Activated CD4-positive, alpha-beta T cell treated with anti-CD3 and anti-CD28 coated beads, Interleukin-2, amount 50 U/mL, for 16 hours (primary cell): ENCODE data around the gene TAS2R8.
"Not testable (repeated sequence)": the region's sequence is repeated elsewhere in the genome, so short reads cannot be mapped to it uniquely, and the experiment has no call there.

ENCODE experiments used
- DNase-seq: peaks from one replicate; pipeline ENCODE4 v3.0.0-alpha.2; 2020

The TAS2R8 gene

GRCh38 chr12:10807186-10807585 lies at the start of gene TAS2R8:
TSS of gene TAS2R8 (minus strand) at chr12:10807286. CDS start at chr12:10806980, 306 bp downstream.
- DNase-seq = no peak

GRCh38 chr12:10855807-10856206 lies 48.7 kb upstream of the TAS2R8 start:
- no peak for DNase-seq

- DNase-seq = no peak
These were observed 46.7 kb upstream of the TAS2R8 start for GRCh38 chr12:10853776-10854175.

- no peak for DNase-seq
These were observed 44.3 kb upstream of the TAS2R8 start for GRCh38 chr12:10851243-10851858.

- peak; percentile 18 for DNase-seq
These were observed 42.4 kb upstream of the TAS2R8 start, which contains the start of gene PRR4 for GRCh38 chr12:10849425-10849878. TSS of gene PRR4 (minus strand) at chr12:10849475. CDS start at chr12:10849437, 38 bp downstream.

GRCh38 chr12:10847744-10848143 lies 40.7 kb upstream of the TAS2R8 start:
- no peak for DNase-seq

- DNase-seq = no peak
These were observed 35.8 kb upstream of the TAS2R8 start for GRCh38 chr12:10842862-10843261.

- no peak for DNase-seq
These were observed 31.4 kb upstream of the TAS2R8 start for GRCh38 chr12:10838461-10838860.

- no peak for DNase-seq
These were observed 22.9 kb upstream of the TAS2R8 start for GRCh38 chr12:10829994-10830393.

GRCh38 chr12:10826258-10826657 lies 19.2 kb upstream of the TAS2R8 start, which contains the start of gene TAS2R10:
TSS of gene TAS2R10 (minus strand) at chr12:10826358. CDS start at chr12:10826269, 89 bp downstream.
- no peak for DNase-seq

GRCh38 chr12:10824957-10825356 lies 17.9 kb upstream of the TAS2R8 start:
- no peak for DNase-seq

- no peak for DNase-seq
These were observed 4.9 kb upstream of the TAS2R8 start for GRCh38 chr12:10811883-10812536.

GRCh38 chr12:10810068-10810467 lies 3.0 kb upstream of the TAS2R8 start, which contains the start of gene TAS2R9:
TSS of gene TAS2R9 (minus strand) at chr12:10810168. CDS start at chr12:10810075, 93 bp downstream.
- DNase-seq = no peak

GRCh38 chr12:10802587-10802986 lies 4.5 kb downstream of the TAS2R8 start, which contains the start of gene TAS2R7:
TSS of gene TAS2R7 (minus strand) at chr12:10802627. CDS start at chr12:10802570, 57 bp downstream.
- DNase-seq = no peak

- DNase-seq = no peak
These were observed 5.3 kb downstream of the TAS2R8 start for GRCh38 chr12:10801741-10802140.

- no peak for DNase-seq
These were observed 12.9 kb downstream of the TAS2R8 start for GRCh38 chr12:10794222-10794621.

GRCh38 chr12:10791769-10792168 lies 15.3 kb downstream of the TAS2R8 start:
- not testable (repeated sequence) for DNase-seq

- DNase-seq = no peak
These were observed 23.8 kb downstream of the TAS2R8 start for GRCh38 chr12:10783252-10783651.

GRCh38 chr12:10779103-10779502 lies 28.0 kb downstream of the TAS2R8 start:
- DNase-seq = no peak

- peak; percentile 21 for DNase-seq
These were observed 35.9 kb downstream of the TAS2R8 start for GRCh38 chr12:10771132-10771733.

GRCh38 chr12:10759657-10760056 lies 47.4 kb downstream of the TAS2R8 start:
- DNase-seq = no peak

- DNase-seq = no peak
These were observed 50.9 kb downstream of the TAS2R8 start for GRCh38 chr12:10756194-10756593.
